HL-60 (cell line): ENCODE measurements around the gene ERCC1.

Experiments used
- CTCF ChIP-seq: IDR thresholded peaks from one replicate; pipeline ENCODE4 v1.5.1; 2011; ENCODE audit warnings: low read length, control low read depth, inconsistent platforms; ENCODE audit not compliant: insufficient read depth
- GABPA ChIP-seq: IDR thresholded peaks from 2 replicates; pipeline ENCODE4 v1.6.1; 2012; ENCODE audit warnings: low read depth
- POLR2AphosphoS5 ChIP-seq: IDR thresholded peaks from 2 replicates; pipeline ENCODE4 v1.6.1; 2012; ENCODE audit warnings: low read depth
- REST ChIP-seq: IDR thresholded peaks from 2 replicates; pipeline ENCODE4 v1.6.1; 2012; ENCODE audit warnings: low read depth; ENCODE audit not compliant: insufficient replicate concordance

- TF ChIP-seq CTCF (no peak), POLR2AphosphoS5 (no peak), GABPA (no peak), REST (no peak)
Observed at GRCh38 chr19:45423033-45423588, 606 bp downstream of the ERCC1 start.
